Activated naive CD4-positive, alpha-beta T cell treated with anti-CD3 and anti-CD28 coated beads, Interleukin-2, amount 50 U/mL, for 24 hours (primary cell): Measurements from ENCODE around the gene LRIT2.
"Not testable (repeated sequence)": the region's sequence is repeated elsewhere in the genome, so short reads cannot be mapped to it uniquely, and the experiment has no call there.

Experiments
- H3K27ac Mint-ChIP-seq: one replicate; pipeline ENCODE4 v1.8.0; 2021; ENCODE audit warnings: mild to moderate bottlenecking, mixed read lengths
- H3K27me3 Mint-ChIP-seq: one replicate; pipeline ENCODE4 v1.8.0; 2021; ENCODE audit warnings: mixed read lengths
- H3K36me3 Mint-ChIP-seq: one replicate; pipeline ENCODE4 v1.8.0; 2021; ENCODE audit warnings: mixed read lengths
- H3K4me1 Mint-ChIP-seq: one replicate; pipeline ENCODE4 v1.8.0; 2021; ENCODE audit warnings: mixed read lengths
- H3K4me3 Mint-ChIP-seq: one replicate; pipeline ENCODE4 v1.8.0; 2021; ENCODE audit warnings: mild to moderate bottlenecking, mixed read lengths
- H3K9me3 Mint-ChIP-seq: one replicate; pipeline ENCODE4 v1.8.0; 2021; ENCODE audit warnings: mixed read lengths

LRIT2 gene

GRCh38 chr10:84185526-84186175, 39.7 kb downstream of the LRIT2 start:
- no peak overlapping the region for H3K4me3 Mint-ChIP-seq
- no peaks in the 10 kb centered on the region for H3K36me3 Mint-ChIP-seq
- peaks cover 5% of the 10 kb centered on the region for H3K4me1 Mint-ChIP-seq
- H3K9me3 Mint-ChIP-seq = no peaks in the 10 kb centered on the region
- H3K27ac Mint-ChIP-seq = no peak overlapping the region
- no peaks in the 10 kb centered on the region for H3K27me3 Mint-ChIP-seq

- Mint-ChIP-seq H3K4me1 (no peaks in the 10 kb centered on the region), H3K27me3 (no peaks in the 10 kb centered on the region), H3K9me3 (no peaks in the 10 kb centered on the region), H3K36me3 (no peaks in the 10 kb centered on the region), H3K4me3 (no peak overlapping the region), H3K27ac (no peak overlapping the region)
These were observed 40.8 kb downstream of the LRIT2 start for GRCh38 chr10:84184517-84184916.

- no peaks in the 10 kb centered on the region for H3K27me3 Mint-ChIP-seq
- H3K36me3 Mint-ChIP-seq = no peaks in the 10 kb centered on the region
- H3K9me3 Mint-ChIP-seq = no peaks in the 10 kb centered on the region
- peaks cover 4% of the 10 kb centered on the region for H3K4me1 Mint-ChIP-seq
- H3K4me3 Mint-ChIP-seq = no peak overlapping the region
- H3K27ac Mint-ChIP-seq = no peak overlapping the region
These were observed 43.7 kb downstream of the LRIT2 start for GRCh38 chr10:84181631-84182030.

- not testable (repeated sequence) for H3K4me3 Mint-ChIP-seq, H3K4me1 Mint-ChIP-seq, H3K9me3 Mint-ChIP-seq, H3K36me3 Mint-ChIP-seq, H3K27me3 Mint-ChIP-seq, H3K27ac Mint-ChIP-seq
These were observed 45.0 kb downstream of the LRIT2 start for GRCh38 chr10:84180386-84180785.

- Mint-ChIP-seq H3K4me1 (peaks cover 7% of the 10 kb centered on the region), H3K4me3 (no peak overlapping the region), H3K27ac (no peak overlapping the region), H3K9me3 (no peaks in the 10 kb centered on the region), H3K27me3 (no peaks in the 10 kb centered on the region), H3K36me3 (no peaks in the 10 kb centered on the region)
These were observed 46.2 kb downstream of the LRIT2 start for GRCh38 chr10:84179059-84179710.

- Mint-ChIP-seq H3K36me3 (no peaks in the 10 kb centered on the region), H3K27ac (no peak overlapping the region), H3K4me1 (peaks cover 7% of the 10 kb centered on the region), H3K27me3 (no peaks in the 10 kb centered on the region), H3K4me3 (no peak overlapping the region), H3K9me3 (no peaks in the 10 kb centered on the region)
These were observed 47.2 kb downstream of the LRIT2 start for GRCh38 chr10:84178160-84178609.

GRCh38 chr10:84177541-84178141, 47.7 kb downstream of the LRIT2 start:
- no peak overlapping the region for H3K27ac Mint-ChIP-seq
- no peaks in the 10 kb centered on the region for H3K27me3 Mint-ChIP-seq
- H3K4me1 Mint-ChIP-seq = peaks cover 7% of the 10 kb centered on the region
- no peak overlapping the region for H3K4me3 Mint-ChIP-seq
- no peaks in the 10 kb centered on the region for H3K9me3 Mint-ChIP-seq
- H3K36me3 Mint-ChIP-seq = no peaks in the 10 kb centered on the region

GRCh38 chr10:84176836-84177474, 48.4 kb downstream of the LRIT2 start:
- no peaks in the 10 kb centered on the region for H3K36me3 Mint-ChIP-seq
- H3K27me3 Mint-ChIP-seq = no peaks in the 10 kb centered on the region
- no peaks in the 10 kb centered on the region for H3K9me3 Mint-ChIP-seq
- no peak overlapping the region for H3K27ac Mint-ChIP-seq
- H3K4me3 Mint-ChIP-seq = peak overlapping the region; percentile 64
- H3K4me1 Mint-ChIP-seq = peaks cover 7% of the 10 kb centered on the region

- peaks cover 7% of the 10 kb centered on the region for H3K4me1 Mint-ChIP-seq
- H3K4me3 Mint-ChIP-seq = peak overlapping the region; percentile 64
- H3K27ac Mint-ChIP-seq = no peak overlapping the region
- no peaks in the 10 kb centered on the region for H3K9me3 Mint-ChIP-seq
- no peaks in the 10 kb centered on the region for H3K27me3 Mint-ChIP-seq
- H3K36me3 Mint-ChIP-seq = no peaks in the 10 kb centered on the region
These were observed 49.0 kb downstream of the LRIT2 start for GRCh38 chr10:84176351-84176750.

- no peaks in the 10 kb centered on the region for H3K27me3 Mint-ChIP-seq
- no peak overlapping the region for H3K4me3 Mint-ChIP-seq
- H3K4me1 Mint-ChIP-seq = peaks cover 7% of the 10 kb centered on the region
- no peaks in the 10 kb centered on the region for H3K9me3 Mint-ChIP-seq
- no peaks in the 10 kb centered on the region for H3K36me3 Mint-ChIP-seq
- no peak overlapping the region for H3K27ac Mint-ChIP-seq
These were observed 49.9 kb downstream of the LRIT2 start for GRCh38 chr10:84175436-84175835.

- Mint-ChIP-seq H3K4me3 (no peak within 1 kb of the TSS), H3K27ac (no peak within 1 kb of the TSS), H3K27me3 (no peaks in the 10 kb centered on the region), H3K4me1 (peaks cover 7% of the 10 kb centered on the region), H3K9me3 (no peaks in the 10 kb centered on the region), H3K36me3 (no peaks in the 10 kb centered on the region)
These were observed 51.8 kb downstream of the LRIT2 start, which contains the start of gene GPR15LG for GRCh38 chr10:84173501-84173929. Gene GPR15LG (plus strand): TSS chr10:84173801. CDS start chr10:84173852, 51 bp downstream.

GRCh38 chr10:84172467-84173356, 52.6 kb downstream of the LRIT2 start:
- peaks cover 7% of the 10 kb centered on the region for H3K4me1 Mint-ChIP-seq
- no peaks in the 10 kb centered on the region for H3K27me3 Mint-ChIP-seq
- H3K36me3 Mint-ChIP-seq = no peaks in the 10 kb centered on the region
- H3K27ac Mint-ChIP-seq = no peak overlapping the region
- no peaks in the 10 kb centered on the region for H3K9me3 Mint-ChIP-seq
- H3K4me3 Mint-ChIP-seq = no peak overlapping the region

GRCh38 chr10:84171700-84172466, 53.5 kb downstream of the LRIT2 start:
- not testable (repeated sequence) for H3K4me1 Mint-ChIP-seq, H3K27me3 Mint-ChIP-seq, H3K27ac Mint-ChIP-seq, H3K36me3 Mint-ChIP-seq, H3K9me3 Mint-ChIP-seq, H3K4me3 Mint-ChIP-seq

- H3K4me3 Mint-ChIP-seq, H3K36me3 Mint-ChIP-seq, H3K27ac Mint-ChIP-seq, H3K4me1 Mint-ChIP-seq, H3K9me3 Mint-ChIP-seq, H3K27me3 Mint-ChIP-seq: not testable (repeated sequence)
These were observed 54.1 kb downstream of the LRIT2 start for GRCh38 chr10:84171237-84171636.
